IMR-90 (cell line): ENCODE measurements around the gene BAIAP2. TPM values are rescaled to one million over a fixed set of nuclear protein-coding genes. Genes with fewer than 3 reads are reported as not detected.
A peak's percentile ranks its signal among the peaks of the same experiment; 100 is the strongest.

ENCODE experiments used
- ATAC-seq: fragments of 200-7000 bp; cut with Tn5 transposase; 2 replicates; pipeline ENCODE4 v1.9.1; 2020; ENCODE audit warnings: low read depth, mild to moderate bottlenecking, moderate library complexity
- BruUV-seq: library from RNA; stranded (reverse); fragments of 400-500 nt; replicated peaks from 2 replicates; lab custom pipeline; 2021; lab: Mats Ljungman, UMichigan
- CTCF ChIA-PET: fragments of 300-600 bp; formaldehyde crosslinking; extraction: SDS; loops from one replicate; lab custom pipeline; 2021; ENCODE audit warnings: antibody characterized with exemption; lab: Yijun Ruan, JAX
- POLR2A ChIA-PET: fragments of 300-600 bp; sonication (Branson Sonifier 250); formaldehyde crosslinking; loops from one replicate; lab custom pipeline; 2022; ENCODE audit warnings: antibody characterized with exemption; ENCODE audit not compliant: unreplicated experiment; lab: Charles Lee
- DNase-seq: peaks from one replicate; pipeline ENCODE4 v3.0.0; 2013
- H2AFZ ChIP-seq: replicated peaks from 2 replicates; pipeline ENCODE3; 2013; ENCODE audit warnings: low read length, mild to moderate bottlenecking; ENCODE audit not compliant: poor library complexity
- H2AK5ac ChIP-seq: 2 replicates; pipeline ENCODE4 v1.6.1; 2013; ENCODE audit warnings: low read depth, low read length, inconsistent platforms
- H2AK9ac ChIP-seq: replicated peaks from 2 replicates; pipeline ENCODE3; 2013; ENCODE audit warnings: mild to moderate bottlenecking, low read depth, low read length, moderate library complexity; ENCODE audit not compliant: poor library complexity
- H2BK120ac ChIP-seq: 2 replicates; pipeline ENCODE4 v1.6.1; 2013; ENCODE audit warnings: low read depth, low read length, inconsistent platforms
- H2BK15ac ChIP-seq: 3 replicates; pipeline ENCODE4 v1.6.1; 2013; ENCODE audit warnings: low read depth, low read length, inconsistent platforms
- H2BK20ac ChIP-seq: 2 replicates; pipeline ENCODE4 v1.6.1; 2013; ENCODE audit warnings: low read depth, mild to moderate bottlenecking, inconsistent platforms, low read length, moderate library complexity
- H2BK5ac ChIP-seq: 2 replicates; pipeline ENCODE4 v1.6.1; 2013; ENCODE audit warnings: mild to moderate bottlenecking, low read depth, low read length, inconsistent platforms; ENCODE audit not compliant: poor library complexity, severe bottlenecking
- H3K14ac ChIP-seq: replicated peaks from 2 replicates; pipeline ENCODE4 v1.6.1; 2013; ENCODE audit warnings: low read depth, low read length, inconsistent platforms
- H3K18ac ChIP-seq: 2 replicates; pipeline ENCODE4 v1.6.1; 2013; ENCODE audit warnings: low read depth, low read length, control low read depth
- H3K23ac ChIP-seq: 2 replicates; pipeline ENCODE4 v1.6.1; 2013; ENCODE audit warnings: low read depth, low read length, inconsistent platforms
- H3K27ac ChIP-seq: 2 replicates; pipeline ENCODE4 v1.5.1; 2013; ENCODE audit warnings: mild to moderate bottlenecking, control low read depth, low read length; ENCODE audit not compliant: insufficient read depth
- H3K27me3 ChIP-seq: 2 replicates; pipeline ENCODE4 v1.6.1; 2013; ENCODE audit warnings: low read length; ENCODE audit not compliant: control insufficient read depth, insufficient read depth
- H3K36me3 ChIP-seq: 2 replicates; pipeline ENCODE4 v1.6.1; 2013; ENCODE audit warnings: low read length, mixed read lengths; ENCODE audit not compliant: control insufficient read depth, insufficient read depth
- H3K4ac ChIP-seq: 2 replicates; pipeline ENCODE4 v1.6.1; 2013; ENCODE audit warnings: low read depth, low read length, inconsistent platforms
- H3K4me1 ChIP-seq: 2 replicates; pipeline ENCODE4 v1.6.1; 2013; ENCODE audit warnings: low read length, mixed read lengths; ENCODE audit not compliant: control insufficient read depth, insufficient read depth
- H3K4me2 ChIP-seq: 2 replicates; pipeline ENCODE4 v1.6.1; 2013; ENCODE audit warnings: low read depth, mild to moderate bottlenecking, control low read depth, low read length, moderate library complexity
- H3K4me3 ChIP-seq: 2 replicates; pipeline ENCODE4 v1.5.1; 2013; ENCODE audit warnings: low read depth, mild to moderate bottlenecking, control low read depth, low read length, moderate library complexity; ENCODE audit not compliant: insufficient read depth
- H3K56ac ChIP-seq: 2 replicates; pipeline ENCODE4 v1.6.1; 2013; ENCODE audit warnings: low read length, inconsistent platforms; ENCODE audit not compliant: insufficient read depth; ENCODE audit errors: extremely low read depth
- H3K79me1 ChIP-seq, 2 experiments: 2 replicates each; pipeline ENCODE4 v1.6.1; 2013; ENCODE audit warnings: low read length in 2 of 2, inconsistent platforms in 1 of 2, low read depth in 1 of 2
- H3K9ac ChIP-seq: 2 replicates; pipeline ENCODE4 v1.6.1; 2013; ENCODE audit warnings: low read depth, low read length, control low read depth
- H3K9me1 ChIP-seq: 2 replicates; pipeline ENCODE4 v1.6.1; 2013; ENCODE audit warnings: low read length, inconsistent platforms; ENCODE audit not compliant: insufficient read depth
- H3K9me3 ChIP-seq: 2 replicates; pipeline ENCODE4 v1.6.1; 2013; ENCODE audit warnings: low read length; ENCODE audit not compliant: control insufficient read depth, insufficient read depth
- H4K20me1 ChIP-seq: 2 replicates; pipeline ENCODE4 v1.6.1; 2013; ENCODE audit warnings: low read length, inconsistent platforms; ENCODE audit not compliant: insufficient read depth
- H4K5ac ChIP-seq: 2 replicates; pipeline ENCODE4 v1.6.1; 2013; ENCODE audit warnings: mild to moderate bottlenecking, low read depth, low read length, control low read depth
- H4K8ac ChIP-seq, 2 experiments: 2 replicates each; pipeline ENCODE4 v1.6.1; 2013; ENCODE audit warnings: low read depth in 2 of 2, low read length in 2 of 2, control low read depth in 1 of 2, inconsistent platforms in 1 of 2
- H4K91ac ChIP-seq: 2 replicates; pipeline ENCODE4 v1.6.1; 2013; ENCODE audit warnings: low read depth, low read length, inconsistent platforms; ENCODE audit not compliant: insufficient read depth
- CEBPB ChIP-seq: IDR thresholded peaks from 2 replicates; pipeline ENCODE4 v1.6.1; 2012; ENCODE audit warnings: low read depth, low read length, improper control_type of control experiment
- MXI1 ChIP-seq: IDR thresholded peaks from 2 replicates; pipeline ENCODE4 v1.6.1; 2012; ENCODE audit warnings: low read depth, mild to moderate bottlenecking, low read length, moderate library complexity, borderline replicate concordance
- POLR2A ChIP-seq: IDR thresholded peaks from 2 replicates; pipeline ENCODE4 v1.6.1; 2012; ENCODE audit warnings: mild to moderate bottlenecking, low read depth, low read length
- WGBS, 2 experiments: methylation state at CpG; one replicate each; pipeline versions ENCODE4 v1.1.5 to v1.1.7; 2013; ENCODE audit warnings: missing lambda C conversion rate in 2 of 2; ENCODE audit not compliant: insufficient read length in 1 of 2; ENCODE audit errors: extremely low coverage in 2 of 2; 5-methylcytosine and 5-hydroxymethylcytosine counted together
- dilution Hi-C: fragments of 300-500 bp; cut with HindIII; formaldehyde crosslinking; loops from one replicate; pipeline ENCODE4 v1.14.3; 2018; ENCODE audit warnings: low sequenced_read_pairs; ENCODE audit not compliant: unreplicated experiment
- in situ Hi-C: fragments of 300-500 bp; cut with MboI; formaldehyde crosslinking; loops from 3 replicates; pipeline ENCODE4 v1.14.3; 2019; ENCODE audit warnings: low sequenced_read_pairs, inconsistent platforms, mixed read lengths
- intact Hi-C: fragments of 100-400 bp; cut with micrococcal nuclease; formaldehyde crosslinking; loops from 2 replicates; pipeline ENCODE4 v1.10.0; 2022
- polyA plus RNA-seq, 3 experiments: library from polyadenylated mRNA; depleted of rRNA; stranded (reverse); fragments of >200 nt; gene quantifications; 2 replicates each; pipeline ENCODE4 v1.2.3, GENCODE V29; 2012; ENCODE audit warnings: low replicate concordance in 1 of 3
- total RNA-seq: library from RNA; depleted of rRNA; stranded (reverse); fragments of >200 nt; gene quantifications from 2 replicates; pipeline ENCODE4 v1.2.3, GENCODE V29; 2012
- TF ChIP-seq, protein P1 (sequence below): fragments of 150-350 bp; IDR thresholded peaks from 2 replicates; pipeline ENCODE4 v1.6.1; 2016; ENCODE audit warnings: low read depth, mild to moderate bottlenecking, low read length, moderate library complexity, borderline replicate concordance

The BAIAP2 gene
- total and polyA plus RNA-seq, 2 of the 4 experiments (the other 2 are of a cell fraction): 18.3 to 32.6 TPM

DNA sequence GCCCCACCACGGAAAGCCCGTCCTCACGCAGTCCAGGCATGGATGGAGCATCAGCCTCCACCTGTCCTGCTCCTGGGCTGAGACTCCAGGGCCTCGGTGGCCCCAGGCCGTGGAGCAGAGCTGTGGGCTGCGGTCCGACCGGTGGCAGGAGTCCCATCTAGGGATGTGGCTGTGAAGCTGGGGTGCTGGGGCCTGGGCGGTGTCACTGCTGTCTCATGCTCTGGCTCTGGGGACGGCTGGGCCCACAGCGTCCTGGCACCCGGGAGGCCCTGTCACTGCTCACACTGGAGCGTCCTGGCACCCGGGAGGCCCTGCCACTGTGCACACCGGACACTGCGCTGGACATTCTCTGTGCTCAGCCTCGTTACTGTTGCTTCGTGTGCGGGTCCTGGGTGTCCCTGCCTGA lies 8.4 kb downstream of the BAIAP2 start:
- Histone ChIP-seq H2BK120ac (0 out of 2 replicates have a peak overlapping the region, but pooled peaks have one; percentile 8), H2BK5ac (no peak overlapping the region), H2AK9ac (peak overlapping the region; percentile 48), H2BK20ac (no peak overlapping the region), H3K9me3 (no peaks in the 10 kb centered on the region), H3K4me3 (no peak overlapping the region), H3K27me3 (no peaks in the 10 kb centered on the region), H3K9ac (no peak overlapping the region), H3K23ac (no peak overlapping the region), H3K79me1 (peaks cover 4 to 77% of the 10 kb centered on the region in 2 experiments), H2AFZ (peak overlapping the region; percentile 32), H3K56ac (no peak overlapping the region), H3K36me3 (no peaks in the 10 kb centered on the region), H4K20me1 (peaks cover 39% of the 10 kb centered on the region), H4K8ac (no peak overlapping the region), H3K4ac (peak overlapping the region; percentile 26; the same call in 1 of the 2 replicates), H3K9me1 (peaks cover 34% of the 10 kb centered on the region), H3K27ac (no peak overlapping the region), H2BK15ac (no peak overlapping the region), H3K4me1 (peaks cover 22% of the 10 kb centered on the region), H4K5ac (no peak overlapping the region), H2AK5ac (peak overlapping the region; percentile 11; the same call in 1 of the 2 replicates), H3K18ac (no peak overlapping the region), H3K14ac (no peak overlapping the region), H4K91ac (no peak overlapping the region), H3K4me2 (no peak overlapping the region)
- CTCF ChIA-PET: no interaction called here
- 97% methylated on average over 11 of the region's 19 CpGs; no CpG with 5 or more reads in 1 of the 2 experiments for WGBS, 2 experiments
- no peak for ATAC-seq
- in situ Hi-C loops: no loop called here
- no TSS peak for BruUV-seq
- DNase-seq: no peak
- POLR2A ChIA-PET: interaction anchor here (0.6 kb wide), 1 partner anchor 12 kb away, joined by 13 read pairs; no protein-coding TSS in a partner anchor
- intact Hi-C loops: no loop called here
- dilution Hi-C loops: no loop called here
- TF ChIP-seq CEBPB: no peak
- TF ChIP-seq, protein P1, sequence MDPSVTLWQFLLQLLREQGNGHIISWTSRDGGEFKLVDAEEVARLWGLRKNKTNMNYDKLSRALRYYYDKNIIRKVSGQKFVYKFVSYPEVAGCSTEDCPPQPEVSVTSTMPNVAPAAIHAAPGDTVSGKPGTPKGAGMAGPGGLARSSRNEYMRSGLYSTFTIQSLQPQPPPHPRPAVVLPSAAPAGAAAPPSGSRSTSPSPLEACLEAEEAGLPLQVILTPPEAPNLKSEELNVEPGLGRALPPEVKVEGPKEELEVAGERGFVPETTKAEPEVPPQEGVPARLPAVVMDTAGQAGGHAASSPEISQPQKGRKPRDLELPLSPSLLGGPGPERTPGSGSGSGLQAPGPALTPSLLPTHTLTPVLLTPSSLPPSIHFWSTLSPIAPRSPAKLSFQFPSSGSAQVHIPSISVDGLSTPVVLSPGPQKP: no peak
- TF ChIP-seq MXI1: no peak
- TF ChIP-seq POLR2A: no peak
